ENCODE data around the gene BNIP3. TPM values are rescaled to one million over a fixed set of nuclear protein-coding genes. Genes with fewer than 3 reads are reported as not detected.

Gene BNIP3
- total and polyA plus RNA-seq, 2 of the 8 experiments (the other 6 are each of a cell fraction or from before 2014, with no cell fraction given) = 25.8 to 58.9 TPM

- no peak for TF ChIP-seq E2F6 (IDR thresholded peaks at IDR 0.05)
- no peak for TF ChIP-seq TBP (IDR thresholded peaks at IDR 0.05; ENCODE audit: low read depth, low read length)
- no peak for TF ChIP-seq HDAC2 (IDR thresholded peaks at IDR 0.05; ENCODE audit: borderline replicate concordance in 1 of 2, low read depth in 2 of 2, low read length in 2 of 2)
- TF ChIP-seq HDAC6 (IDR thresholded peaks at IDR 0.05; ENCODE audit: low read depth, low read length) = no peak
- no peak for TF ChIP-seq GABPA (IDR thresholded peaks at IDR 0.05; ENCODE audit: borderline replicate concordance, insufficient read depth, low read length)
- no peak for TF ChIP-seq CREB1 (IDR thresholded peaks at IDR 0.05)
- no peak for TF ChIP-seq NRF1 (IDR thresholded peaks at IDR 0.05; ENCODE audit: low read depth, low read length)
- no peak for TF ChIP-seq TAF7 (optimal IDR thresholded peaks at IDR 0.05; ENCODE audit: borderline replicate concordance, low read depth, low read length)
These were observed 26.0 kb upstream of the BNIP3 start (continued) for GRCh38 chr10:132007681-132008080.
